ENCODE results near the gene UBE2O.

The UBE2O gene

DNA sequence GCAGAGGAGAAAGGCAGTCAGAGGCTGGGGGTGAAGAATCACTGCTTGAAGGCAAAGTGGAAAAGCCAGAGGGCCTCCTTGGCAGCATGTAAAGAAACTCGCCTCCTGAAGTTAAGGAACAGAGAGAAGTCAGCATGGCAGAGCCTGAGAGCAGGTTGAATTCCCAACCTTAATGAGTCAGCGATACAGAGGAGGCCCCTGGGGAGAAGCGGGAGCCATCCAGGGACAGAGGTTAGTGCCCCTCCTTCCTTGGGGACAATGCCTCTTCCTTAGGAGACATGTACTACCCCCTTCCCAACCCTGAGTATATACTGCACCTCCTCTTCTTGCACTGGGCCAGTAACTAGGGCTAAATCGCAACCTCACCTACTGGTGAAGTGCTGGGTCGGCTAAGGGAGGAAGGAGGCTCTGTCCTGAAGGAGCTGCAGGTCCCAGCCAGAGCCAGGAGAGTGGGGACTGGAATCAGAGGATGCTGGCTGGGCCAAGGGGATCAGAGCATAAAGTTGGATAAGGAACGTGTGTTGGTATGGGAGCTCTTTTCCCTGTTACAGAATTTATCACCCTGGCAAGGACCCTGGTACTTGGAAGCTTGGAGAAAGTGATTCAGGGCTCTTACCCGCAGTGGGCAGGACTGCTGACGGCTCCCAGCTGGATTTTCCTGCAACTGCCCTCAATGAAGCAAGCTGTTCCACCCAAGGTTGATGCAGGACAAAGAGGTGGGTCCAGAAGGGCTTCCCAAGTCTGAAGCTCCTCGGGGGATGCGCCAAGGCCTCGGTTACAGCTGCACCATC, 9.0 kb upstream of the UBE2O start:
- Histone ChIP-seq H3K36me3 (ENCODE audit: control insufficient read depth in 1 of 2, insufficient read depth in 2 of 2, low read depth in 1 of 2, low read length in 2 of 2) (no peaks in the 10 kb centered on the region), H3K4ac (ENCODE audit: low read depth in 1 of 2, low read length in 2 of 2) (no peak overlapping the region), H2BK5ac (ENCODE audit: low read depth, low read length, poor library complexity, severe bottlenecking) (no peak overlapping the region), H3K27ac (ENCODE audit: low read length, poor library complexity, severe bottlenecking) (no peak overlapping the region), H2AFZ (ENCODE audit: low read depth, low read length) (no peak overlapping the region), H3K4me1 (ENCODE audit: control insufficient read depth, insufficient read depth, low read depth, low read length) (peaks cover 9% of the 10 kb centered on the region), H4K91ac (ENCODE audit: low read length) (no peak overlapping the region), H3K18ac (ENCODE audit: low read depth in 1 of 2, low read length in 2 of 2) (no peak overlapping the region), H3K9ac (ENCODE audit: low read length) (no peak overlapping the region), H2BK120ac (ENCODE audit: low read depth, low read length) (no peak overlapping the region), H3K79me1 (replicated peaks; ENCODE audit: low read length, poor library complexity, severe bottlenecking) (no peaks in the 10 kb centered on the region), H2BK12ac (ENCODE audit: low read length in 2 of 2) (no peak overlapping the region), H3K27me3 (ENCODE audit: control insufficient read depth in 1 of 2, insufficient read depth in 1 of 2, low read length in 2 of 2) (peaks cover 0 to 36% of the 10 kb centered on the region in 2 experiments), H4K8ac (ENCODE audit: low read length) (no peak overlapping the region), H3K9me3 (ENCODE audit: control insufficient read depth, low read length) (no peaks in the 10 kb centered on the region), H3K4me2 (ENCODE audit: low read length, poor library complexity, severe bottlenecking) (no peak overlapping the region), H2BK15ac (ENCODE audit: low read depth, poor library complexity, severe bottlenecking) (no peak overlapping the region), H2AK5ac (ENCODE audit: low read length, severe bottlenecking) (no peak overlapping the region), H3K4me3 (ENCODE audit: insufficient read depth in 1 of 2, low read depth in 1 of 2, low read length in 2 of 2) (no peak overlapping the region), H3K23ac (ENCODE audit: low read length in 2 of 2) (no peak overlapping the region), H3K14ac (ENCODE audit: low read length in 2 of 2) (no peak overlapping the region)
- WGBS, result 80% methylated on average over 11 of the region's 11 CpGs
- peak; percentile 27 for DNase-seq

DNA sequence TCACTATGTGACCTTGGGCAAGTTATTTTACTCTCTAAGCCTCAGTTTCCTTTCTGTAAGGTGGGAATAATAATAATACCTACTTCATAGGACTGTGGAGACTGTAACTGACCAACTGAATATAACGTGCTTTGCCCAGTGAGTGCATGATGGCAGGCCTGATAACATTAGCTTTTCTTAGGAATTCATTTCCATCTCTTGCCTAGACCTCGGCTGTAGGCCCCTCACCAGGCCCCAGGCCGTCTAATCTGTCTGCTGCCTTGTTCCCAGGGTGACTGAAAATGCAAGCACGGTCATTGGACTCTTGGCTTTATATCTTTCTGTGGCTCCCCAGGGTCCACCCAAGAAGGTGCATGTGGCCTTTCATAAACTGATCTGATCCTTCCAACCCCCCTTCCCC, 6.7 kb upstream of the UBE2O start:
- Histone ChIP-seq H3K4me2 (ENCODE audit: low read length, poor library complexity, severe bottlenecking) (no peak overlapping the region), H3K36me3 (ENCODE audit: control insufficient read depth in 1 of 2, insufficient read depth in 2 of 2, low read depth in 1 of 2, low read length in 2 of 2) (no peaks in the 10 kb centered on the region), H2AFZ (ENCODE audit: low read depth, low read length) (no peak overlapping the region), H3K18ac (ENCODE audit: low read depth in 1 of 2, low read length in 2 of 2) (no peak overlapping the region), H3K4ac (ENCODE audit: low read depth in 1 of 2, low read length in 2 of 2) (no peak overlapping the region), H3K23ac (ENCODE audit: low read length in 2 of 2) (no peak overlapping the region), H2BK120ac (ENCODE audit: low read depth, low read length) (no peak overlapping the region), H3K14ac (ENCODE audit: low read length in 2 of 2) (no peak overlapping the region), H4K8ac (ENCODE audit: low read length) (no peak overlapping the region), H4K91ac (ENCODE audit: low read length) (no peak overlapping the region), H3K4me1 (ENCODE audit: control insufficient read depth, insufficient read depth, low read depth, low read length) (peaks cover 2% of the 10 kb centered on the region), H2BK5ac (ENCODE audit: low read depth, low read length, poor library complexity, severe bottlenecking) (no peak overlapping the region), H3K79me1 (replicated peaks; ENCODE audit: low read length, poor library complexity, severe bottlenecking) (no peaks in the 10 kb centered on the region), H2BK12ac (ENCODE audit: low read length in 2 of 2) (no peak overlapping the region), H3K27me3 (ENCODE audit: control insufficient read depth in 1 of 2, insufficient read depth in 1 of 2, low read length in 2 of 2) (peaks cover 0 to 31% of the 10 kb centered on the region in 2 experiments), H2BK15ac (ENCODE audit: low read depth, poor library complexity, severe bottlenecking) (no peak overlapping the region), H3K9ac (ENCODE audit: low read length) (no peak overlapping the region), H3K27ac (ENCODE audit: low read length, poor library complexity, severe bottlenecking) (no peak overlapping the region), H3K4me3 (ENCODE audit: insufficient read depth in 1 of 2, low read depth in 1 of 2, low read length in 2 of 2) (no peak overlapping the region), H3K9me3 (ENCODE audit: control insufficient read depth, low read length) (no peaks in the 10 kb centered on the region), H2AK5ac (ENCODE audit: low read length, severe bottlenecking) (no peak overlapping the region)
- no peak for DNase-seq
- WGBS, result 65% methylated on average over 4 of the region's 4 CpGs

DNA sequence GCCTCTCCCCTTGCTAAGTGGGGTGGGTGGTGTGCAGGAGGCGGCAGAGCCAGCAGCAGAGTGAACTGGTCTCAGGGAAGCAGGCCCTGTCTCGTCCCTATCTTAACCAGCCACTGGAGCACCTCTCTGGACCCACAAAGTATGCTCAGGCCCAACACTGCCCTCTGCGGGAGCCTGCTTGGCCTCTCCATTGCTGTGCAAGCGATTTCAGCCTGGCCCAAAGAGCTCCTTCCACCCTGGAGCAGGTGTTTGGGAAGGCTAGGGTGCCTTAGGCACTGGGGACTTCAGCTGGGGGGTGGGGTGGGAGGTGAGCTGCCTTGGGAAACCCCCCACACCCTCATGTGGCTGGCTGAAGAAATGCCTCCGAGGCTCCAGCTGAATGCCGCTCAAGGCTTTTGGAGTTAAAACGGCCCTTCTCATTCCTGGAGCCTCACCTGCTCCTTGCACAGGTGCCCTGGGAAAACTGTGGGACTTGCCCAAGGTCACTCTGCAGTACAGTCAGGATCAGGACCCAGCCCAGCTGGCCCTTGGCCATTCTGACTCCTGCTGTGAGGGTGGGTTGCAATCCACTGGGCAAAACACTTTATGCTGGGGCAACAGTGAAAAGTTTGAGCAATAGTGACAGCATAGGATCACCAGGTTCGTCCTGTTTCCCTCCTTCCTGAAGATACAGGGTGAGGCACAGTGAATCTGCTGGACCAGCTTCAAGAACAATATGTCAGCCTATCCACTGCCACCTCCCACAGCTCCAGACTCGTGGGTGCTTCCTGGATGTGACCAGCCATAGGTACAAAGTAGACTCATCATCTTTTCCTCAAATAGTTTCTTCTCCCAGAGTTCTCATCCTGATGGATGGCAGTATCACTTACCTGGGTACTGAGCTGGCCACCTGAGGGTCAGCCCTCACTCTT, 5.9 kb upstream of the UBE2O start:
- H3K9ac ChIP-seq (ENCODE audit: low read length), result no peak overlapping the region
- no peak overlapping the region for H3K18ac ChIP-seq (ENCODE audit: low read depth in 1 of 2, low read length in 2 of 2)
- H3K23ac ChIP-seq (ENCODE audit: low read length in 2 of 2), result no peak overlapping the region
- H3K27me3 ChIP-seq (ENCODE audit: control insufficient read depth in 1 of 2, insufficient read depth in 1 of 2, low read length in 2 of 2), result peaks cover 0 to 31% of the 10 kb centered on the region in 2 experiments
- peaks cover 2% of the 10 kb centered on the region for H3K4me1 ChIP-seq (ENCODE audit: control insufficient read depth, insufficient read depth, low read depth, low read length)
- no peaks in the 10 kb centered on the region for H3K9me3 ChIP-seq (ENCODE audit: control insufficient read depth, low read length)
- no peak overlapping the region for H2BK5ac ChIP-seq (ENCODE audit: low read depth, low read length, poor library complexity, severe bottlenecking)
- H3K4me2 ChIP-seq (ENCODE audit: low read length, poor library complexity, severe bottlenecking), result no peak overlapping the region
- H3K27ac ChIP-seq (ENCODE audit: low read length, poor library complexity, severe bottlenecking), result no peak overlapping the region
- no peak overlapping the region for H3K14ac ChIP-seq (ENCODE audit: low read length in 2 of 2)
- no peak overlapping the region for H3K4ac ChIP-seq (ENCODE audit: low read depth in 1 of 2, low read length in 2 of 2)
- WGBS, result 40% methylated on average over 9 of the region's 9 CpGs
- no peak overlapping the region for H3K4me3 ChIP-seq (ENCODE audit: insufficient read depth in 1 of 2, low read depth in 1 of 2, low read length in 2 of 2)
- peak; percentile 66 for DNase-seq
- H3K79me1 ChIP-seq (replicated peaks; ENCODE audit: low read length, poor library complexity, severe bottlenecking), result no peaks in the 10 kb centered on the region
- no peak overlapping the region for H4K91ac ChIP-seq (ENCODE audit: low read length)
- H2AFZ ChIP-seq (ENCODE audit: low read depth, low read length), result no peak overlapping the region
- no peak overlapping the region for H2AK5ac ChIP-seq (ENCODE audit: low read length, severe bottlenecking)
- no peak overlapping the region for H4K8ac ChIP-seq (ENCODE audit: low read length)
- H2BK12ac ChIP-seq (ENCODE audit: low read length in 2 of 2), result no peak overlapping the region
- no peaks in the 10 kb centered on the region for H3K36me3 ChIP-seq (ENCODE audit: control insufficient read depth in 1 of 2, insufficient read depth in 2 of 2, low read depth in 1 of 2, low read length in 2 of 2)
- H2BK15ac ChIP-seq (ENCODE audit: low read depth, poor library complexity, severe bottlenecking), result no peak overlapping the region
- H2BK120ac ChIP-seq (ENCODE audit: low read depth, low read length), result no peak overlapping the region

DNA sequence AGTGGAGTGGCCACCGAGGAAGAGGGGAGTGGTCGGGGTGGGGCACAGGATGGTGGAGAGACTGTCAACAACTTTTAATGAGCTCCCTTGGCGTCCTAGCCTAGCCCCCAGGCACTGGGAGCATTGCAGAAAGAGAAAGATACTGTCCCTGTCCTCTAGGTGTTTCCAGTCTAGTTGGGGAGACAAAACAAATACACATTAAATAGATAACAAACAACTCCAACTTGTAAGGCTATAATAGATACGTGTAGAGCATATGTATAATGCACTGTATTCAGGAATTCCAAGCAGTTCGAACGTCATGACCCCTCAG, 435 bp upstream of the UBE2O start:
- H3K9me3 ChIP-seq (ENCODE audit: control insufficient read depth, low read length), result no peaks in the 10 kb centered on the region
- no peak overlapping the region for H2BK120ac ChIP-seq (ENCODE audit: low read depth, low read length)
- no peak overlapping the region for H4K91ac ChIP-seq (ENCODE audit: low read length)
- no peak overlapping the region for H3K4me2 ChIP-seq (ENCODE audit: low read length, poor library complexity, severe bottlenecking)
- no peak overlapping the region for H4K8ac ChIP-seq (ENCODE audit: low read length)
- no peak overlapping the region for H3K9ac ChIP-seq (ENCODE audit: low read length)
- peaks cover 0 to 2% of the 10 kb centered on the region in 2 experiments for H3K36me3 ChIP-seq (ENCODE audit: control insufficient read depth in 1 of 2, insufficient read depth in 2 of 2, low read depth in 1 of 2, low read length in 2 of 2)
- DNase-seq, result no peak
- H3K23ac ChIP-seq (ENCODE audit: low read length in 2 of 2), result no peak overlapping the region
- H3K4ac ChIP-seq (ENCODE audit: low read depth in 1 of 2, low read length in 2 of 2), result no peak overlapping the region
- no peak overlapping the region for H2BK5ac ChIP-seq (ENCODE audit: low read depth, low read length, poor library complexity, severe bottlenecking)
- H3K79me1 ChIP-seq (replicated peaks; ENCODE audit: low read length, poor library complexity, severe bottlenecking), result peaks cover 16% of the 10 kb centered on the region
- WGBS, result 54% methylated on average over 5 of the region's 6 CpGs
- H3K4me3 ChIP-seq (ENCODE audit: insufficient read depth in 1 of 2, low read depth in 1 of 2, low read length in 2 of 2), result peak overlapping the region in 1 of 2 experiments; percentile 98
- no peak overlapping the region for H2BK15ac ChIP-seq (ENCODE audit: low read depth, poor library complexity, severe bottlenecking)
- no peak overlapping the region for H3K14ac ChIP-seq (ENCODE audit: low read length in 2 of 2)
- no peak overlapping the region for H3K27ac ChIP-seq (ENCODE audit: low read length, poor library complexity, severe bottlenecking)
- H2AFZ ChIP-seq (ENCODE audit: low read depth, low read length), result no peak overlapping the region
- no peak overlapping the region for H2AK5ac ChIP-seq (ENCODE audit: low read length, severe bottlenecking)
- no peak overlapping the region for H3K18ac ChIP-seq (ENCODE audit: low read depth in 1 of 2, low read length in 2 of 2)
- no peaks in the 10 kb centered on the region for H3K27me3 ChIP-seq (ENCODE audit: control insufficient read depth in 1 of 2, insufficient read depth in 1 of 2, low read length in 2 of 2)
- H3K4me1 ChIP-seq (ENCODE audit: control insufficient read depth, insufficient read depth, low read depth, low read length), result peaks cover 13% of the 10 kb centered on the region
- no peak overlapping the region for H2BK12ac ChIP-seq (ENCODE audit: low read length in 2 of 2)

Data from mesenchymal stem cell (in vitro differentiated cells and primary cell).